Parathyroid adenoma (tissue), 2 donors: ENCODE results near the gene PCGF6.
A peak's percentile ranks its signal among the peaks of the same experiment; 100 is the strongest.

ENCODE experiments used
- H2AFZ ChIP-seq: fragments of 300-600 bp; sonication (generic); one replicate; pipeline ENCODE4 v1.7.0; 2017; ENCODE audit warnings: antibody characterized with exemption, mild to moderate bottlenecking
- H3K27ac ChIP-seq: fragments of 300-600 bp; sonication (generic); one replicate; pipeline ENCODE4 v1.7.0; 2017
- H3K27me3 ChIP-seq: fragments of 300-600 bp; sonication (generic); one replicate; pipeline ENCODE4 v1.7.0; 2017; ENCODE audit warnings: low read length; ENCODE audit not compliant: control insufficient read depth, insufficient read depth
- H3K36me3 ChIP-seq: fragments of 300-600 bp; sonication (generic); one replicate; pipeline ENCODE4 v1.7.0; 2017; ENCODE audit warnings: low read length; ENCODE audit not compliant: control insufficient read depth, insufficient read depth
- H3K4me1 ChIP-seq: fragments of 300-600 bp; sonication (generic); one replicate; pipeline ENCODE4 v1.7.0; 2017; ENCODE audit warnings: control low read depth
- H3K4me2 ChIP-seq: fragments of 300-600 bp; sonication (generic); one replicate; pipeline ENCODE4 v1.7.0; 2017; ENCODE audit warnings: low read length
- H3K4me3 ChIP-seq: fragments of 300-600 bp; sonication (generic); one replicate; pipeline ENCODE4 v1.7.0; 2017; ENCODE audit warnings: low read depth, low read length
- H3K79me2 ChIP-seq: fragments of 300-600 bp; sonication (generic); one replicate; pipeline ENCODE4 v1.7.0; 2017; ENCODE audit warnings: control low read depth
- H3K9ac ChIP-seq: fragments of 300-600 bp; sonication (generic); one replicate; pipeline ENCODE4 v1.7.0; 2017; ENCODE audit warnings: mild to moderate bottlenecking
- H3K9me3 ChIP-seq: fragments of 300-600 bp; sonication (generic); one replicate; pipeline ENCODE4 v1.7.0; 2017; ENCODE audit warnings: low read length; ENCODE audit not compliant: control insufficient read depth
- TF ChIP-seq, protein P1 (sequence below): fragments of 300-600 bp; sonication (generic); IDR thresholded peaks from one replicate; pipeline ENCODE4 v1.7.0; 2017; ENCODE audit warnings: antibody characterized with exemption, mild to moderate bottlenecking
- donor health status: primary hyperparathyroidism.

PCGF6 gene

DNA sequence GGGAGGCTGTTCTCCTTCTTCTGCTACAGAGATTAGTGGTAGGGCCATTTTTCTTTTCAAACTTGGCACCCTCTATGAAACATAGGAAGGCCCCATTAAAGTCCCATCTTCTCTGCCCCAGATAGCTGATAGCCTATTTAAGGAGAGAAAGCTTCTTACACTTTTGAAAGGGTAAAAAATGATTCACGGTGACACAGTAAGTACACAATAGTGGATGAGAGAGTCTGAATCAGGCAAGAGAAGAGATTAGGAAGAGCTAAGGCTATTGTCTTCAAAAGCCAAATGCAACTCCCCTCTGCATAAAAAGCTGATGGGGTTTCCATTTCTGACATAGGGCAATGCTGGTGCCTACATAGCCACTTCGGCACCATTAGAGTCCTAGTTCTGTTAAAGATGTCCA lies 70.4 kb downstream of the PCGF6 start:
- Histone ChIP-seq H3K9me3 (no peaks in the 10 kb centered on the region), H3K4me1 (peaks cover 22% of the 10 kb centered on the region), H2AFZ (no peak overlapping the region), H3K27me3 (peaks cover 13% of the 10 kb centered on the region), H3K4me3 (no peak overlapping the region), H3K4me2 (no peak overlapping the region), H3K27ac (no peak overlapping the region), H3K79me2 (peaks cover 13% of the 10 kb centered on the region), H3K9ac (no peak overlapping the region), H3K36me3 (no peaks in the 10 kb centered on the region)
- TF ChIP-seq, protein P1, sequence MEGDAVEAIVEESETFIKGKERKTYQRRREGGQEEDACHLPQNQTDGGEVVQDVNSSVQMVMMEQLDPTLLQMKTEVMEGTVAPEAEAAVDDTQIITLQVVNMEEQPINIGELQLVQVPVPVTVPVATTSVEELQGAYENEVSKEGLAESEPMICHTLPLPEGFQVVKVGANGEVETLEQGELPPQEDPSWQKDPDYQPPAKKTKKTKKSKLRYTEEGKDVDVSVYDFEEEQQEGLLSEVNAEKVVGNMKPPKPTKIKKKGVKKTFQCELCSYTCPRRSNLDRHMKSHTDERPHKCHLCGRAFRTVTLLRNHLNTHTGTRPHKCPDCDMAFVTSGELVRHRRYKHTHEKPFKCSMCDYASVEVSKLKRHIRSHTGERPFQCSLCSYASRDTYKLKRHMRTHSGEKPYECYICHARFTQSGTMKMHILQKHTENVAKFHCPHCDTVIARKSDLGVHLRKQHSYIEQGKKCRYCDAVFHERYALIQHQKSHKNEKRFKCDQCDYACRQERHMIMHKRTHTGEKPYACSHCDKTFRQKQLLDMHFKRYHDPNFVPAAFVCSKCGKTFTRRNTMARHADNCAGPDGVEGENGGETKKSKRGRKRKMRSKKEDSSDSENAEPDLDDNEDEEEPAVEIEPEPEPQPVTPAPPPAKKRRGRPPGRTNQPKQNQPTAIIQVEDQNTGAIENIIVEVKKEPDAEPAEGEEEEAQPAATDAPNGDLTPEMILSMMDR, result no peak

DNA sequence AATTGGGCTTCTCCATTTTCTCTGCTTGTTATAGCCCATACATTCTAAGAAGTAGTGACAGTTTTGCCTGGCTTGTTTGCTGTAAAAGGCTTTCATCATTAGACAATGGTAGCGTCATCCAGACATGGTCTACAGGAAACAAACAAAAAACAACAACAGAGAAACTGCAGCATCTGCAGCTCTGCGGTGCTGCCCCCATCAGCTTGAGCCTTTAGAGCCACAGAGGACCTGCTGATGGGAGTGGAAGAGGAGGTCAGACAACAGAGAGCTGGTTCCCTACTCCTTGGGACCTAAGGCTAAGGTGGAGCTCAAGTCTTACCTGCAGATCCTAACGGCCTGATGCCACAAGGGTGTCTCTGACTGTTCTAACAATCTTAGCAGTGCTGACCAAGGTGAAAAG lies 70.9 kb downstream of the PCGF6 start:
- Histone ChIP-seq H3K9ac (no peak overlapping the region), H3K4me2 (no peak overlapping the region)

GRCh38 chr10:103278862-103279298 lies 72.1 kb downstream of the PCGF6 start:
- Histone ChIP-seq H3K9me3 (no peaks in the 10 kb centered on the region), H3K36me3 (no peaks in the 10 kb centered on the region), H3K4me2 (no peak overlapping the region), H3K27ac (peak overlapping the region; percentile 82), H3K4me3 (no peak overlapping the region), H3K4me1 (peaks cover 25% of the 10 kb centered on the region), H3K27me3 (peaks cover 17% of the 10 kb centered on the region), H3K9ac (no peak overlapping the region), H3K79me2 (peaks cover 5% of the 10 kb centered on the region), H2AFZ (no peak overlapping the region)
- TF ChIP-seq, protein P1, result no peak

More for the DNA sequence above, 70.9 kb downstream of the PCGF6 start:
- Histone ChIP-seq H3K4me3 (no peak overlapping the region), H3K79me2 (peaks cover 8% of the 10 kb centered on the region), H3K4me1 (peaks cover 25% of the 10 kb centered on the region), H3K27me3 (peaks cover 17% of the 10 kb centered on the region), H3K9me3 (no peaks in the 10 kb centered on the region), H3K36me3 (no peaks in the 10 kb centered on the region), H2AFZ (no peak overlapping the region), H3K27ac (no peak overlapping the region)
- TF ChIP-seq, protein P1, result no peak

- Histone ChIP-seq H3K4me3 (no peak overlapping the region), H3K9me3 (no peaks in the 10 kb centered on the region), H3K27me3 (peaks cover 17% of the 10 kb centered on the region), H3K4me1 (peaks cover 25% of the 10 kb centered on the region), H3K79me2 (peaks cover 5% of the 10 kb centered on the region), H2AFZ (peak overlapping the region; percentile 95), H3K36me3 (no peaks in the 10 kb centered on the region), H3K4me2 (no peak overlapping the region), H3K27ac (peak overlapping the region; percentile 82), H3K9ac (no peak overlapping the region)
- TF ChIP-seq, protein P1, result no peak
These were observed 72.5 kb downstream of the PCGF6 start for GRCh38 chr10:103278537-103278823.

DNA sequence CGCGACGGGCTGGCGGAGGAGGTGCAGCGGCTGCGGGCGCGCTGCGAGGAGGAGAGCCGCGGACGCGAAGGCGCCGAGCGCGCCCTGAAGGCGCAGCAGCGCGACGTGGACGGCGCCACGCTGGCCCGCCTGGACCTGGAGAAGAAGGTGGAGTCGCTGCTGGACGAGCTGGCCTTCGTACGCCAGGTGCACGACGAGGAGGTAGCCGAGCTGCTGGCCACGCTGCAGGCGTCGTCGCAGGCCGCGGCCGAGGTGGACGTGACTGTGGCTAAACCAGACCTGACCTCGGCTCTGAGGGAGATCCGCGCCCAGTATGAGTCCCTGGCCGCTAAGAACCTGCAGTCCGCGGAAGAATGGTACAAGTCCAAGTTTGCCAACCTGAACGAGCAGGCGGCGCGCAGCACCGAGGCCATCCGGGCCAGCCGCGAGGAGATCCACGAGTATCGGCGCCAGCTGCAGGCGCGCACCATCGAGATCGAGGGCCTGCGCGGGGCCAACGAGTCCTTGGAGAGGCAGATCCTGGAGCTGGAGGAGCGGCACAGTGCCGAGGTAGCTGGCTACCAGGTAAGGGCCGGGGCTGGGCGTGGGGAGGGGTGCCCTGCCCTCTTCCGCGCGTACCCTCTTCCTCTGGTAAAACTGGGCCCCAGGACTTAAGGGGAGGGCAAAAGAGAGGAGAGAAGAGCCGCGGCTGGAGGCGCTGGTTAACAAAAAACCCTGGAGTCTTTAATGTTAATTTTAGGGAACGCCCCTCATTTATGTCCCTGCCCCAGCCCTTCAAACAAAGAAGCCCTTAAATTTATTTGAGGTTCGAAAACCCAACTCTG lies 73.0 kb downstream of the PCGF6 start:
- Histone ChIP-seq H2AFZ (peak overlapping the region; percentile 95), H3K79me2 (peaks cover 5% of the 10 kb centered on the region), H3K27ac (peak overlapping the region; percentile 82), H3K4me3 (no peak overlapping the region), H3K9ac (peak overlapping the region; percentile 2), H3K27me3 (peaks cover 17% of the 10 kb centered on the region), H3K36me3 (no peaks in the 10 kb centered on the region), H3K4me2 (peak overlapping the region; percentile 28), H3K9me3 (no peaks in the 10 kb centered on the region), H3K4me1 (peaks cover 25% of the 10 kb centered on the region)
- TF ChIP-seq, protein P1, result no peak
